IPS DF 6.9 (cell line): Measurements from ENCODE around the gene MVD.

Experiments used
- DNase-seq: peaks from one replicate; pipeline ENCODE4 v3.0.0-alpha.2; 2013; ENCODE audit warnings: low read depth, low spot score
- H3K27ac ChIP-seq: one replicate; pipeline ENCODE4 v1.5.1; 2013; ENCODE audit warnings: low read length, control low read depth
- H3K27me3 ChIP-seq: 2 replicates; pipeline ENCODE4 v1.6.1; 2013; ENCODE audit warnings: mild to moderate bottlenecking, low read length; ENCODE audit not compliant: control insufficient read depth, insufficient read depth
- H3K36me3 ChIP-seq: 2 replicates; pipeline ENCODE4 v1.6.1; 2013; ENCODE audit warnings: low read length; ENCODE audit not compliant: control insufficient read depth, insufficient read depth
- H3K4me1 ChIP-seq: 2 replicates; pipeline ENCODE4 v1.6.1; 2013; ENCODE audit warnings: low read length; ENCODE audit not compliant: control insufficient read depth, insufficient read depth
- H3K4me3 ChIP-seq: 2 replicates; pipeline ENCODE4 v1.5.1; 2013; ENCODE audit warnings: mild to moderate bottlenecking, low read length
- H3K9me3 ChIP-seq: 2 replicates; pipeline ENCODE4 v1.6.1; 2013; ENCODE audit warnings: low read length, inconsistent platforms; ENCODE audit not compliant: control insufficient read depth, insufficient read depth
- WGBS: extraction: QIAGEN DNeasy Blood & Tissue Kit; methylation state at CpG from one replicate; pipeline ENCODE4 v1.1.7; 2013; ENCODE audit warnings: mixed read lengths, missing lambda C conversion rate; ENCODE audit not compliant: insufficient read length, insufficient coverage; 5-methylcytosine and 5-hydroxymethylcytosine counted together

Gene MVD

DNA sequence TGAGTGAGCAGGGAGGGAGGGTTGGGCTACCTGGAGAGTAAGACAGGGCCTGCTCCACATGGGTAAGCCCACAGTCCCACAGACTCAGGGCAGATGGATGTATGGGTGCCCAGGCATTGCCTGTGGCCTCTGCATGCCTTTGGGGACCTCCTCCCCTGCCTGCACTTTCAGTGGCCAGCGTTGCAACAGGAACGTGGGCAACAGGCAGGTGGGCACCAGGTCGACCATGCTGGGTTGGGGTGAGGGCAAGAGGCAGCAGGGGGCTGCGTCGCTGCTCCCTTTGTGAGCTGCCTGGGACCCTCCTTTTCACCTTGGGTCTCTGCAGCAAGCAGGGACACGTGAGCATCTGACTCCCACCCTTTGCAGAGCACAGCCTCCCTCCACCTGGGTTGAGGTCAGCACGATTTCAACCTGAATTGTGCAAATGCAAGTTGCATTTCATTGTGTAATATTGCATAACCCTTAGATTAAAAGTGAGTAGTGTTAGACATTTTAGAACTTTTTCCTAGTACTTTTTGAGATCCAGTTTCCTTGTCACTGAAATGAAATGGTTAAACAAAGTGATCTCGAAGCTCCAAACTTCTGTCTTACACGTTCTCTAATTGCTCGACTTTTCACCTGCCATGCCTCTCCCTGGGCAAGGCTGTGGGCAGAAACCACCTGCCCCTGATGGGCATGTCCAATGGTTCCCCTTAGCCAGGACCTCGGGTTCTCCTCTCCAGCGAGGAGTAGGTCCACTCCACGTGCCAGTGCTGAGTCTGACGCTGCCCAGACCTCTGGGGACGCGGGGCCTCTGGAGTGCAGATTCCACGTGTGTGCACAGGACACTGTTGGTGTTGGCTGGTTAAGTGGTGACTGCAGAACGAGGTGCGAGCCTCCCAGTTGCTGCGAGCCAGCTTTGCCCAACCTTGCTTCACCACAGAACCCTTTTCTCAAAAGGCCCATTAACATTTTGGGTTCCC is 57.4 kb downstream of the MVD start:
- DNase-seq: no peak
- WGBS: no CpG with 5 or more reads among the region's 20 CpGs
- H3K9me3 ChIP-seq: no peaks in the 10 kb centered on the region
- no peaks in the 10 kb centered on the region; the same call in 1 of the 2 replicates for H3K4me1 ChIP-seq
- no peaks in the 10 kb centered on the region for H3K27me3 ChIP-seq
- H3K4me3 ChIP-seq: no peak overlapping the region
- peaks cover 18% of the 10 kb centered on the region for H3K36me3 ChIP-seq
- H3K27ac ChIP-seq: no peak overlapping the region

DNA sequence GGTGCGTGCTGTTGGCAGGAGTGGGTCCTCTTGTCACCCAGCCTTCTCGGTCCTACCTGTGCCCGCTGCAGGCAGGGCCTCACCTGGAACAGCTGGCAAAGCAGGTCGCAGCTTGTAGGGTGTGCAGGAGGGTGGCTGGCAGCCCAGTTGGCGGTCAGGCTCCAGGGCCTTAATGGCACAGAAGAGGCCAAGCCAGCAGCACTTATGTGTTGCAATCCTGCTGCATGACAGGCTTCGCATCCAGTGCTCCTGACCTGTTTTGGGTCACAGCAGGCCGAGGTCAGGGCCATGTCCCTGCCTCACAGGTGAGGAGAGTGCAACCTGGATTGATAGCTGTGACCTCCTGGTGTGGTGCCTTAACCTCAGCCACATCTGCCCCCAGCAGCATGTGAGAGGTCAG is 60.8 kb downstream of the MVD start:
- no peaks in the 10 kb centered on the region for H3K4me1 ChIP-seq
- H3K27me3 ChIP-seq: no peaks in the 10 kb centered on the region
- H3K27ac ChIP-seq: no peak overlapping the region
- no peaks in the 10 kb centered on the region for H3K9me3 ChIP-seq
- peaks cover 28% of the 10 kb centered on the region for H3K36me3 ChIP-seq
- WGBS: no CpG with 5 or more reads among the region's 7 CpGs
- H3K4me3 ChIP-seq: no peak overlapping the region
- no peak for DNase-seq
